Endometrium (tissue), 2 donors: Measurements from ENCODE around the gene REC8.
A peak's percentile ranks its signal among the peaks of the same experiment; 100 is the strongest.
"Not testable (repeated sequence)": the region's sequence is repeated elsewhere in the genome, so short reads cannot be mapped to it uniquely, and the experiment has no call there.

ENCODE experiments used
- FAIRE-seq: peaks from 2 replicates; lab custom pipeline; 2012; peaks lifted over from hg19 to GRCh38; lab: Jason Lieb, UNC
- donor health status: control.
- donor health status: control.

Gene REC8

GRCh38 chr14:24204163-24205146, 32.6 kb downstream of the REC8 start:
- FAIRE-seq: no peak

GRCh38 chr14:24206260-24207103, 34.6 kb downstream of the REC8 start:
- no peak for FAIRE-seq

- no peak for FAIRE-seq
Observed at GRCh38 chr14:24207104-24207551, 35.2 kb downstream of the REC8 start.

- no peak for FAIRE-seq
Observed at GRCh38 chr14:24207625-24208024, 35.7 kb downstream of the REC8 start.

- FAIRE-seq: no peak
Observed at GRCh38 chr14:24211311-24211710, 39.4 kb downstream of the REC8 start.

- peak; percentile 83 for FAIRE-seq
Observed at GRCh38 chr14:24212924-24213865, 41.3 kb downstream of the REC8 start, which contains the start of gene CHMP4A. CHMP4A (minus strand) TSS chr14:24213488; CDS start chr14:24213439, 49 bp downstream.

GRCh38 chr14:24213866-24214662, 42.2 kb downstream of the REC8 start:
- no peak for FAIRE-seq

GRCh38 chr14:24215495-24216344, 43.8 kb downstream of the REC8 start, which contains the start of gene MDP1:
MDP1 (minus strand) TSS chr14:24216066; CDS start chr14:24215955, 111 bp downstream.
- FAIRE-seq: no peak

- no peak for FAIRE-seq
Observed at GRCh38 chr14:24216345-24216699, 44.4 kb downstream of the REC8 start.

GRCh38 chr14:24216876-24217275, 45.0 kb downstream of the REC8 start:
- FAIRE-seq: not testable (repeated sequence)

- FAIRE-seq: no peak
Observed at GRCh38 chr14:24219080-24219479, 47.2 kb downstream of the REC8 start.

GRCh38 chr14:24219521-24219920, 47.6 kb downstream of the REC8 start:
- FAIRE-seq: no peak

- not testable (repeated sequence) for FAIRE-seq
Observed at GRCh38 chr14:24222987-24223386, 51.1 kb downstream of the REC8 start.

GRCh38 chr14:24224618-24225071, 52.8 kb downstream of the REC8 start:
- no peak for FAIRE-seq

- FAIRE-seq: no peak
Observed at GRCh38 chr14:24226473-24226872, 54.6 kb downstream of the REC8 start.

- no peak for FAIRE-seq
Observed at GRCh38 chr14:24228902-24229301, 57.0 kb downstream of the REC8 start.
